CD4-positive, alpha-beta T cell treated with Interleukin-6 at 100 ng/mL for 8 hours (primary cell): ENCODE data around the gene NCAPH2.

Experiments used
- DNase-seq: peaks from one replicate; pipeline ENCODE4 v3.0.0-alpha.2; 2020; ENCODE audit warnings: mixed read lengths, low spot score

The NCAPH2 gene

DNA sequence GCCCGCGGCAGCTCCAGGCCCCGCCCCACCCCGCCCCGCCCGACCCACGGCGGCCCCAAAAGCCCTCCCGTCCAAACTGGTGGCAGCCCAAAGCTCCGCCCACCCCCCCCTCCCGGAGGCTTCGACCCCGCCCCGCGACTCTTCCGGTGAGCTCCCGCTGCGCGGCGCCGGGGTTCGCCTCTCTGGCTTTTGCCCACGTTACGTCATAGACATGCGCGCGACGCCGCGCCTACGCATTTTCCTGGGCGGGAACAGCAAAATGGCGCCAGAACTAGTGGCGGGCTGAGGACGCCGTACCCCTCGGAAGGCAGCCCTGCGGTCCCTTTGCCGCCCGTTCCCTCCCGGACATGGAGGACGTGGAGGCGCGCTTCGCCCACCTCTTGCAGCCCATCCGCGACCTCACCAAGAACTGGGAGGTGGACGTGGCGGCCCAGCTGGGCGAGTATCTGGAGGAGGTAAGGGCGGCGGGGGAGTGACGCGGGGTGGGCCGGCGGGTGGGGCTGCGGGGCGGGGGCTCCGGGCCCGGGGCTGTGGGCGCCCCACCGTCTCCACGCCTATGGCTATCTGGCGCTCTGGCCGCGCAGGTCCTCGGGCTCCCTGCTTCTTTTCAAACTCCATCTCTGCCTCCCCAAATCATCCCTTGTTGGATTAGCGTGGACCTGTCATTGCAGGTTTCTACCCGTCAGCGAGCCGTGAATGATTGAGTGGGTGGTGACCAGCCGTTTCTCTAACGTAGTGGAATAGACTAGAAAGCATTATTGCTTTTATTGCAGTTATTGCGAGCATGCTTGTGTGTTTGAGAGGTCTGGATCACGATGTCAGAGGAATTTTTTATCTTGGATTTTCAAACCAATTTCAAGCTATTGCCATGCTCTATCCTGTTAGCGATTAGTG lies at the start of gene NCAPH2:
NCAPH2 (plus strand) TSS at position 234 of the 894 bp plus-strand sequence; CDS start at position 348, 114 bp downstream.
- DNase-seq, result peak; percentile 98

DNA sequence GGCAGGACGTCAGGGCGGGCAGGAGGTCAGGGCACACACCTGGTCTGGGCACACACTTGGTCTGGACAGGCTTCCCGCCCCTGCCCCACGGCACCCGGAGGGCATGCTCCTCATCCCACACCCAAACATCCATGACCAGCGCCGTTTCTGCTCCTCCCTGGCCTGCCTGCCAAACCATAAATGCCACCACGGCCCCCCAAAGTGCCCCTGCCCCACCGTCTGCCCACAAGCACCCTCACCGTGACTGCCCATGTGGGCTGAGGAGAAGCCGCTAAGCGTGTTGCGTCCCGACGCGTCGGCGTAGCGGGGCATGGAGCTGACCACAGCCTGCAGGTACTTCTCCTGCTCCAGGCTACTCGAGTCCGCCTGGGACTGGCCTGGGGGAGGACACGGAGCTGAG lies 49.0 kb upstream of the NCAPH2 start:
- no peak for DNase-seq

DNA sequence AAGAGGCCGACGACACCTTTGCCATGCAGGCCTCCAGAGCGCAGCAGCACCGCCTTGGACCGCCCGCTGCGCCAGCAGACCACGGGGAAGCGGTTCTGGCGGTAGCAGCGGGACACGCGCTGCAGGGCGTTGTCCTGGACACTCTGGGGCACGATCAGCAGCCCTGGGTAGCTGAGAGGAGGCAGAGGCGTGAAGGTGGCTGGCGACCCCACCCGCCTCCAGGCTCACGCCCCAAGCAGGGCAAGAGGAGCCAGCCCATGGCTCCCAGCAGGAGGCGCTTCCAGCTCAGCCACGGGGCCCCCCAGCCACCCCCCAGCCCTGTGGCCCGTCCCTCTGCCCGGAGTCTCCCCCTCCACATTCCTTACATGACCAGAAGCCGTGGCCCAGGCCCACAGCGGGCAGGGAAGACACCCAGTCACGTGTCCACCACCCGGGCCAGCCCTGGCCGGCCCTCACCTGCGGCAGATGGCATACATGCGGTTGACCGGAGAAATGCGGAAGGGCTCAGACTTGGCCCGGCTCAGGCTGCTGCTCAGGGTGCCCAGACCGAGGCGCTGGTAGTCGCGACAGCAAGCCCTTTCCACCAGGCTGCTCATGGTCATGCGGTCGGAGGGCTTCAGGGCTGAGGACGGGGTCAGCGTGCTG lies 48.4 kb upstream of the NCAPH2 start:
- no peak for DNase-seq

GRCh38 chr22:50460938-50461337 lies 47.1 kb upstream of the NCAPH2 start:
- DNase-seq, result no peak

- no peak for DNase-seq
Observed at GRCh38 chr22:50461536-50461935, 46.5 kb upstream of the NCAPH2 start.

- no peak for DNase-seq
Observed at GRCh38 chr22:50461979-50462540, 46.0 kb upstream of the NCAPH2 start.

DNA sequence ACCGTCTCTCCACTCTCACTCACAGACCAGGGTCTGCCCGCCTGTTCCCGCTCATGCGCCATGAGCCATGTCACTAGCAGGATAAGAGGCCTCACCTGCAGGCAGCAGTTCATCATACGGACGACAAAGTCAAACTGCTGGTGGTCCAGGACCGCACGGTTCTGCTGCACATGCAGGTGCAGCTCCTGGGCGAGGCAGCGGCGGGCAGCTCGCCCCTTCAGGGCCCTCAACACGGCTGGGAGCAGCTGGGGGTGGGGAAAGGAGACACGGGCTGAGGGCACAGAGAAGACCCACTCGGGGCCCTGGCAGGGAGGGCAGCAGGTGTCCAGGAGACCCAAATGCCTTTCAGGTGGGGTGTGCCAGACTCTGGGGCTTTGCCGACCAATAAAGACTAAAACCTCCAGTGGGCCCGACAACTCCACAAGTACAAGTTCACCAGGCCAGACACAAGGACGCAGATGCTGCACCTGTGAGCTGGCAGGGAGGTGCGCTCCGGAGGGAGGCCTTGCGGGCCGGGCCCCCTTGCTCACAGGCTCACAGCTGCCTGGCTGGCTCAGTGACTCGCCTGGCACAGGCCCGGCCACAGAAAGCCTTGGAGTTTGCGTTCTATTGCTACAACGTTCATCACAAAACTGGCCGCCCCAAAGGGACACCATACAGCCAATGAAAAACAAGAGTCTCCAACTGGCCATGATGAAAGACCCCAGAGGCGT lies 44.7 kb upstream of the NCAPH2 start:
- DNase-seq, result no peak

GRCh38 chr22:50464451-50464850 lies 43.6 kb upstream of the NCAPH2 start:
- DNase-seq, result no peak

DNA sequence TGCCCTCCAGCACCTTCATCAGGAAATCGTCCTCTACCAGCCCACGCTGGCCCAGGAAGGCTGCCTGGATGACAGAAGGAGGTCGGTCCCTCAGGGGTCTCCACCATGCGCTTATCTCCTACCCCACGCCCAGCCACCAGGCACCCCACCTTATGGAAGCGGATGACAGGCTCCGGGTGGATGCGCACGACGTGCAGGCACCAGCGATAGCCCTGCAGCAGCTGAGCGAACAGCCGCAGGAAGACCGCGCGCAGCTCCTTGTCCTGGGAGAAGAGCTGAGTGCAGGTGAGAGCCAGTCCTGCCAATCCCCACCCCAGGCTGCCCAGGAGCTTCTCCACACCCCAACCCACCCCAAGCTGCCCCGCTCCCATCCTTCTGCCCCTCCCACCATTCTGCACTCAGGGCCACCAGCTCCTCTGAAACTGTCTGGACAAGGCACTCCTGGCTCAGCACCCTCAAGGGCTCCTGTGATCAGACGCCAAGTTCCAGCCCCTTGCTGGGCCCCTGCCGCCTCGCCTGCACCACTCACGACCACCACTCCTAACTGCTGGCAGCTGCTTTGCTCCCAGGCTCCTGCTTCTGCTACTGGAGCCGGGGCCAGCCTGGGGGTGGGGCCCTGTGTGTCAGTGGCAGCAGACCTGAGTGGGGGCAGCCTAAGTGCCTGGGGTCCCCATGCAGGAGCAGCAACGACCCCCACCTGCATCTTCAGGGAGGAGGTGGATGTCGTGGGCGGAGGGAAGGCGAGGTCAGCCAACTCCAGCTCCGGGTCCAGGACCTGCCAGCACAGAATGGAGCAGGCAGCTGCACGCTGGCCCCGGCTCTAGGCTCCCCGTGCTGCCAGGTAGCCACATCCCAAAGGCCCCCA lies 42.7 kb upstream of the NCAPH2 start:
- DNase-seq, result no peak

- no peak for DNase-seq
Observed at GRCh38 chr22:50467341-50467740, 40.7 kb upstream of the NCAPH2 start.

GRCh38 chr22:50467773-50468440 lies 40.1 kb upstream of the NCAPH2 start:
- no peak for DNase-seq

DNA sequence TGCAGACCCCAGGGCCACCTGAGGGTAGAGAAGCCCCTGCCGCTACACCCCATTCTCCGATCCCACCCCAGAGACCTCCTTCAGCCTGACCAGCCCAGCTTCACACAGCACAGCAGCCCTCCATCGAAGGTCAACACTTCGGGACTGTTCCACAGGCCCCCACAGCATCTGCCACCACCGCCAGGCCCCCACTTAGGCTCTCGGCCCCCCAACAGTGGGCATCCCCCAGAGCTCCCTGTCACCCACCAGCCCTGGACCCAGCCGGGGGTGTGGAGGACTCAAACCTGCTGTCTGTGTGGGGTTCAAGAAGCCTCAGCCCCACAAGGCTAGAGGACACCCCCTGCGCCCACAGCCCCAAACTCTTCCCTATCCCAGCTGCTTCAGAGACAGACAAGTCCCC lies 39.4 kb upstream of the NCAPH2 start:
- no peak for DNase-seq

DNA sequence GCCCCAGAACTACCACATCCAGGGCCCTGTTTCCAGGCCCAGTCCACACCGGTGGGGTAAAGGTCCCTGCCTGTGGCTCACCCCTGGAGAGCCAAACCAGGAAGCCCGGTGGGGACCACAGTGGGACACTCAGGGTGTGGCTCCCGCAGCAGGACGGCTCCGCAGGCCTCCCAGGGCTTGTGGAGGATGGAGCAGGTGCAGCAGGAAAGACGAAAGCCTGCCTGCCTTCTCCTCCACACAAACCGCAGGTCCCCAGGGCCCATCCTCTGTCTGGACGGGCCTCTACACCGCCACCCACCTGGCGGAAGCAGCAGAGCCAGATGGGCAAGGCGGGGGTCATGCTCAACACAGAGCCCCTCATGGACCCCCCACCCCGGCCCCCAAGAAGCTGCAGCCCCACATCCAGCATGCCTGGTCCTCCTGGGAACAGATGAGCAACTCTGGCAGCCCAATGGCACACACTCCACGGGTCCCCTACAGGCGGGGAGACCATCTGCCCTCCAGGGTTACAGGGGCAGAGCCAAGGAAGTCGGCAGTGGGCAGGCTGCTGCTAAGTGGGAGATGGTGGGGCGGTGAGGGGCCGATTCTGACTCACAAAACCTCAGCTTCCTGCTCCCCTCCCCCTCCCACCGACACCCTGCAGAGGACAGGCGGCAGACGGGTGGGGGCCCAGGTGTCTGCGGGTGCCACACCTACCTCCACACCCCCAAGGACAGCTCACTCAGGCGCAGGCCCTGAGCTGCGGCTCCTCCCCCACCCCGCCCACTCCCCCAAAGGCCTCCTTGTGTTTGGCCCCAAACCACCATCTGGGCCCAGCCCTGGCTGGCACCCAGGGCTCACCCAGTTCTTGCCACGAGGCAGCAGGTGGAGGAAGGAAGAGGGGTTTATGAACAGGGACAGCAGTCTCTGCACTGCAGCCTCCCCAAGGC lies 38.4 kb upstream of the NCAPH2 start:
- DNase-seq, result peak; percentile 100

DNA sequence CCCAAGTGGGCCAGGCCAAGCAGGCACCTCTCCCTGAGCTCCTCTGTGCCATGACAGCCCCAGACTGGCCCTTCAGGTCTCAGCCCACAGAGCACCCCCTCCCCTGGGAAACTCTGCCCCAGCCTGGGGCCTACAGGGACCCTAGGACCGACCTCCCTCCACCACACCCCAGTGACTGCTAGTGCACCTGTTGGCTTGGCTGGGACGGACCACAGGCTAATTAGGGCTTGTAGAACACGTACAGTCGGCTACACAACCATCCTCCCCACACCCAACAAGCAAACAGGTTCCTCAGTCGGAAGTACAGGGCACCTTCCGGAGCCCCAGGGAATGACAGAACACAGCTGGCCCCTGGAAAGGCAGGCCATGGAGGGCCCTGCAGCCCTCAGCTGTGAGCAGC lies 37.5 kb upstream of the NCAPH2 start:
- no peak for DNase-seq

DNA sequence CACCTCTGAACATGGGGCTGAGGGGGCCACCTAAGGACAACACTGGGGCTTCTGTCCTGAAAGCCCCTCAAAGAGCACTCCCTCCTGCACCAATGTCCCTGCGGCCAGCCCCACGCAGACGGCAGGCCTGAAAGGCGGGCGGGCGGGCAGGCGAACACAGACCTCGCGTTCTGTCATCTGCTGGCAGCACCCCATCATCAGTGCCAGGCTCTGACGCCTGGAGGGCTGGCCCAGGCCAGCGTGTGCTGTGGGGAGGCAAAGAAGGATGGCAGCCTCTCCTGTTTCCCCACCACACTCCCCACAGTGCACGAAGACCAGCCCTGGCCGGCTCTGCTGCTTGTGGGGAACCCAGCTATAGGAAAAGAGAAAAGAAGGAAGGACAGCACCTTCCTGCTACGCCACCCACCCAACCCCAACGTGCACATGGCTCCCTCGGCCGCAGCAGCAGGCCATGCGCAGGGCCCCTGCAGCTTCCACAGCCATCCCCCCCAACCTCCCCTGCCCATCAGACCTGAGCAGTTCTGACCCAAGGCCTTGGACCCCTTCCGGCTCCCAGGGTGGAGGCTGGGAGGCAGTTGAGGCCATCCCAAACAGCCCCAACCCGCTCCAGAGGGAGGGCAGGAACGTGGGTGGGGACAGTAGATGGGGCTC lies 36.7 kb upstream of the NCAPH2 start:
- DNase-seq, result no peak

DNA sequence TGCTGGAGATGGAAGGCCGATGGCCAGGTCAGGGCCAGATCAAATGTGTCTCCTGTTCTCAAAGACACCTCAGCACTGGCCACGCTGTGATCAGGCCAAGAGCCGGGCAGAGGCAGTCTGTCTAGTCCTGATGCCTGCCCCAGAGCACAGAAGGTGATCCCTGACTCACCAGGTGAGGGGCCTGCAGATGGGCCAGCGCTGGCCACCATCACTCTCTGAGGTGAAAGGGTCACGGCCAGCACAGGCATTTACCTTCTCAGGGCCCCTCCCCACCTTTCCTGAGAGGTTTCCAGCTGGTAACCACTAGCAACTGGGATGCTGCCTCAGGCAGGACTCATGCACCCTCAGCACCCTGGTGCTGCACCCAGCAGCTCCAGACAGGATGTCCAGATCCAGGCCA lies 36.1 kb upstream of the NCAPH2 start:
- no peak for DNase-seq

DNA sequence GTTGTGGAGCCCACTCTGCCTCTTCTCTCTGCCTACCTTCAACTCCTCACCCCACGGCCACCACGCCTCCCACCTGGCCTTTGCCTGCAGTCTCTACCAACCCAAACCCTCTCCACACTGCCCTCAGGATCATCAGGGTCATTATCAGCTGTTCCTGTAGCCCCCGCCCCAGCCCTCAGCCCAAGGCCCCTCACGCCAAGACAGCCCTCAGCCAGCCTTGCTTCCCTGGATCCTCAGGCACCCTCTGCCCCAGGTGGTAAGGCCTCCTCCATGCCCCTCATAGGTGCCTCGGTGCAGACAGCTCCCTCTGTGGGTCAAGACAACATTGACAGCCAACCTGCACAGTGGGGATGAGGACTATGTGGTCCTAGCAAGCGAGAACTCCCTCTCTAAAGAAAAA lies 34.9 kb upstream of the NCAPH2 start:
- DNase-seq, result peak; percentile 44

GRCh38 chr22:50473855-50474671 lies 34.0 kb upstream of the NCAPH2 start:
- DNase-seq, result no peak
